A549 (cell line): ENCODE data around the gene BABAM2. TPM values are rescaled to one million over a fixed set of nuclear protein-coding genes. Genes with fewer than 3 reads are reported as not detected.

Experiments used
- ATAC-seq, 2 experiments: fragments of 200-7000 bp in 1 of 2; fragments of >200 bp in 1 of 2; cut with Nextera tagmentation in 1 of 2; cut with Tn5 transposase in 1 of 2; 3 replicates each; pipeline versions ENCODE4 v1.8.0 to v1.9.1; 2018 to 2020; ENCODE audit warnings: mild to moderate bottlenecking in 1 of 2, moderate library complexity in 1 of 2
- CTCF ChIA-PET: fragments of 300-600 bp; sonication (Branson Sonifier 250); formaldehyde crosslinking; extraction: SDS; loops from one replicate; lab custom pipeline; 2021; ENCODE audit warnings: antibody characterized with exemption, inconsistent platforms; lab: Yijun Ruan, JAX
- POLR2A ChIA-PET: fragments of 350-600 bp; formaldehyde crosslinking; extraction: SDS; loops from one replicate; lab custom pipeline; 2021; ENCODE audit warnings: antibody characterized with exemption, inconsistent platforms; lab: Yijun Ruan, JAX
- DNase-seq, 2 experiments: peaks; one replicate each; pipeline versions ENCODE4 v3.0.0 to v3.0.0-alpha.2; 2011 to 2016; ENCODE audit warnings: low read depth in 1 of 2, low spot score in 1 of 2
- FAIRE-seq: peaks from 2 replicates; lab custom pipeline; 2011; peaks lifted over from hg19 to GRCh38; lab: Jason Lieb, UNC
- H3K27ac ChIP-seq, 2 experiments: fragments of >200 bp; sonication (Bioruptor Twin); formaldehyde crosslinking; 3 replicates each; pipeline ENCODE4 v1.5.1; 2016 to 2017
- H3K4me1 ChIP-seq: fragments of >200 bp; sonication (Bioruptor Twin); formaldehyde crosslinking; 3 replicates; pipeline ENCODE4 v1.6.1; 2016
- H3K4me2 ChIP-seq: fragments of >200 bp; sonication (Bioruptor Twin); formaldehyde crosslinking; 3 replicates; pipeline ENCODE4 v1.6.1; 2016
- H3K4me3 ChIP-seq: fragments of >200 bp; sonication (Bioruptor Twin); formaldehyde crosslinking; 3 replicates; pipeline ENCODE4 v1.5.1; 2016
- H3K9me3 ChIP-seq: fragments of >200 bp; sonication (Bioruptor Twin); formaldehyde crosslinking; 3 replicates; pipeline ENCODE4 v1.6.1; 2016
- ATOH8 ChIP-seq: fragments of 250-450 bp; sonication (Bioruptor Pico); IDR thresholded peaks from 2 replicates; pipeline ENCODE4 v1.5.0; 2020; ENCODE audit warnings: low read depth, mild to moderate bottlenecking, moderate library complexity
- EHF ChIP-seq: fragments of 250-450 bp; sonication (Bioruptor Pico); IDR thresholded peaks from 2 replicates; pipeline ENCODE4 v1.5.0; 2020; ENCODE audit warnings: mild to moderate bottlenecking
- ESRRA ChIP-seq: fragments of 150-350 bp; IDR thresholded peaks from 2 replicates; pipeline ENCODE4 v1.6.1; 2014; ENCODE audit warnings: mild to moderate bottlenecking, low read length, borderline replicate concordance
- FOSB ChIP-seq: fragments of 250-450 bp; sonication (Bioruptor Pico); IDR thresholded peaks from 2 replicates; pipeline ENCODE4 v1.5.0; 2020; ENCODE audit warnings: mild to moderate bottlenecking, moderate library complexity
- HES2 ChIP-seq: fragments of >200 bp; sonication (Bioruptor Twin); formaldehyde crosslinking; IDR thresholded peaks from 2 replicates; pipeline ENCODE4 v1.6.1; 2016
- HOXA7 ChIP-seq: fragments of 250-450 bp; sonication (Bioruptor Pico); IDR thresholded peaks from 2 replicates; pipeline ENCODE4 v1.5.0; 2020; ENCODE audit warnings: mild to moderate bottlenecking, moderate library complexity
- KDM5A ChIP-seq: fragments of 200-600 bp; sonication (generic); IDR thresholded peaks from 2 replicates; pipeline ENCODE4 v1.6.1; 2016; ENCODE audit warnings: antibody characterized with exemption, mild to moderate bottlenecking
- MAZ ChIP-seq: fragments of 150-350 bp; IDR thresholded peaks from 2 replicates; pipeline ENCODE4 v1.6.1; 2014; ENCODE audit warnings: antibody characterized with exemption, low read depth, low read length, borderline replicate concordance
- POLR2AphosphoS2 ChIP-seq: conservative IDR thresholded peaks from 2 replicates; pipeline ENCODE4 v1.6.1; 2012; ENCODE audit warnings: low read length, improper control_type of control experiment, inconsistent platforms
- REST ChIP-seq: fragments of 200-600 bp; sonication (generic); IDR thresholded peaks from 2 replicates; pipeline ENCODE4 v1.6.1; 2016; ENCODE audit warnings: antibody characterized with exemption, mild to moderate bottlenecking, moderate library complexity
- RFX5 ChIP-seq: fragments of 450-650 bp; IDR thresholded peaks from 2 replicates; pipeline ENCODE4 v1.7.1; 2014; ENCODE audit warnings: antibody characterized with exemption, mild to moderate bottlenecking, moderate library complexity
- SMC3 ChIP-seq: fragments of >200 bp; sonication (Bioruptor Twin); formaldehyde crosslinking; IDR thresholded peaks from 3 replicates; pipeline ENCODE4 v1.6.1; 2018; ENCODE audit warnings: inconsistent platforms
- TP53 ChIP-seq: fragments of 250-450 bp; sonication (Bioruptor Pico); IDR thresholded peaks from 2 replicates; pipeline ENCODE4 v1.5.0; 2021; ENCODE audit warnings: mild to moderate bottlenecking, moderate library complexity
- ZFP36 ChIP-seq: fragments of 450-650 bp; IDR thresholded peaks from 2 replicates; pipeline ENCODE4 v1.6.1; 2014; ENCODE audit warnings: borderline replicate concordance; ENCODE audit not compliant: partially characterized antibody
- WGBS: methylation state at CpG from one replicate; pipeline ENCODE4 v1.1.6; 2017; ENCODE audit errors: missing lambda C conversion rate; 5-methylcytosine and 5-hydroxymethylcytosine counted together
- polyA plus RNA-seq, 4 experiments: library from polyadenylated mRNA; depleted of rRNA in 3 of 4; stranded (reverse); fragments of >200 nt; fragmentation: RNase III in 1 of 4; extraction: RNeasy Plus Mini Kit Qiagen cat#74134 plus additional on column Dnase treatment in 1 of 4; gene quantifications; 2 replicates in 3 of 4; 3 replicates in 1 of 4; pipeline ENCODE4 v1.2.3, GENCODE V29; 2011 to 2017
- TF ChIP-seq, protein P1 (sequence below): fragments of 450-650 bp; IDR thresholded peaks from 2 replicates; pipeline ENCODE4 v1.6.1; 2014; ENCODE audit warnings: antibody characterized with exemption
- TF ChIP-seq, protein P2 (sequence below): fragments of 150-350 bp; IDR thresholded peaks from 2 replicates; pipeline ENCODE4 v1.6.1; 2014; ENCODE audit warnings: low read depth, mild to moderate bottlenecking, low read length
- TF ChIP-seq, protein P3 (sequence below): fragments of >200 bp; sonication (Bioruptor Twin); formaldehyde crosslinking; IDR thresholded peaks from 3 replicates; pipeline ENCODE4 v1.5.1; 2016

Gene BABAM2
- polyA plus RNA-seq, 2 of the 4 experiments (the other 2 are of a cell fraction), result 53.7 to 78.4 TPM

DNA sequence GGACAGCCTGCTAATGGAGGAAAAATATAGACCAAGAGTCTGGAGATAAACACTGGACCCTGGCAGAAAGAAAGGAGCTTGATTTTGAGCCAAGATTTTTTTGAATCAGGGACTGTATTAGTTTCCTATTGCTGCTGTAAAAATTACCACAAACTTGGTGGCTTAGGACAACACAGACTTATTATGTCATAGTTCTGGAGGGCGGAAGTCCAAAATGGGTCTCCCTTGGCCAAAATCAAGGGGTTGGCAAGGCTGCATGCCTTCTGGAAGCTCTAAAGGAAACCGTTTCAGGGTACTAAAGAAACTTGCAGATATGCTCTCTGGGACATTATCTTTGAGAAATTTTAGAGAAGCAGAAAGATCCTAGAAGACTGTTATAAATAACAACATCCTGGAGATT lies 140.1 kb downstream of the BABAM2 start:
- ChIA-PET CTCF (interaction anchor here (1.0 to 1.2 kb wide), 3 partner anchors 8 to 62 kb away, joined by 3 to 5 read pairs (median 3); no protein-coding TSS in a partner anchor), POLR2A (no interaction called here)
- WGBS, result 84% methylated on average over 2 of the region's 2 CpGs
- no peak for FAIRE-seq
- no peak for ATAC-seq
- Histone ChIP-seq H3K9me3 (no peaks in the 10 kb centered on the region), H3K27ac (no peak overlapping the region), H3K4me2 (no peak overlapping the region), H3K4me1 (0 out of 3 replicates have a peak, but pooled peaks cover 3% of the 10 kb centered on the region), H3K4me3 (no peak overlapping the region)
- no peak for TF ChIP-seq HOXA7 (CRISPR knock-in tag)
- DNase-seq, result no peak

DNA sequence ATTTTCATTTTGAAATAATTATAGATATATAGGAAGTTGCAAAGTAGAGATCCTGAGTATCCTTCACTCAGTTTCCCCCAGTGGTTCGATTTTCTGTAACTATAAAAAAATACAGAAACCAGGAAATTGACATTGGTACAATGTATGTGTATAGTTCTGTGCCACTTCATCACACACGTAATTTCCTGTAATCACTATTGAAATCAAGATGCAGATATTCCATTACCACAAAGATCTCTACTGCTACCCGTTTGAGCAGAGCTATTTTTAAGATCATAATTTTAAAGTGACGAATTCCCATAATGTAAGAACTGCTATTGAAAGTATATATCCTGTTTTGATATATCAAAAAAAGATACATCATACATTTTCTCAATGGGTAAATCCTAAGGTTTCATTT lies 142.3 kb downstream of the BABAM2 start:
- no peak overlapping the region for H3K27ac ChIP-seq
- WGBS, result 74% methylated on average over 4 of the region's 4 CpGs
- no peak for TF ChIP-seq ESRRA
- no peak for TF ChIP-seq EHF (CRISPR knock-in tag)
- TF ChIP-seq ZFP36, result no peak
- no peak for TF ChIP-seq MAZ
- no peak for TF ChIP-seq ATOH8 (CRISPR knock-in tag)
- no peak for TF ChIP-seq HES2
- no peak for TF ChIP-seq REST
- TF ChIP-seq, protein P1, sequence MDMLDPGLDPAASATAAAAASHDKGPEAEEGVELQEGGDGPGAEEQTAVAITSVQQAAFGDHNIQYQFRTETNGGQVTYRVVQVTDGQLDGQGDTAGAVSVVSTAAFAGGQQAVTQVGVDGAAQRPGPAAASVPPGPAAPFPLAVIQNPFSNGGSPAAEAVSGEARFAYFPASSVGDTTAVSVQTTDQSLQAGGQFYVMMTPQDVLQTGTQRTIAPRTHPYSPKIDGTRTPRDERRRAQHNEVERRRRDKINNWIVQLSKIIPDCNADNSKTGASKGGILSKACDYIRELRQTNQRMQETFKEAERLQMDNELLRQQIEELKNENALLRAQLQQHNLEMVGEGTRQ, result no peak
- no peak for TF ChIP-seq POLR2AphosphoS2
- TF ChIP-seq TP53 (CRISPR knock-in tag), result no peak
- no peak for TF ChIP-seq KDM5A
- TF ChIP-seq, protein P2, sequence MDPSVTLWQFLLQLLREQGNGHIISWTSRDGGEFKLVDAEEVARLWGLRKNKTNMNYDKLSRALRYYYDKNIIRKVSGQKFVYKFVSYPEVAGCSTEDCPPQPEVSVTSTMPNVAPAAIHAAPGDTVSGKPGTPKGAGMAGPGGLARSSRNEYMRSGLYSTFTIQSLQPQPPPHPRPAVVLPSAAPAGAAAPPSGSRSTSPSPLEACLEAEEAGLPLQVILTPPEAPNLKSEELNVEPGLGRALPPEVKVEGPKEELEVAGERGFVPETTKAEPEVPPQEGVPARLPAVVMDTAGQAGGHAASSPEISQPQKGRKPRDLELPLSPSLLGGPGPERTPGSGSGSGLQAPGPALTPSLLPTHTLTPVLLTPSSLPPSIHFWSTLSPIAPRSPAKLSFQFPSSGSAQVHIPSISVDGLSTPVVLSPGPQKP, result no peak
- TF ChIP-seq, protein P3, sequence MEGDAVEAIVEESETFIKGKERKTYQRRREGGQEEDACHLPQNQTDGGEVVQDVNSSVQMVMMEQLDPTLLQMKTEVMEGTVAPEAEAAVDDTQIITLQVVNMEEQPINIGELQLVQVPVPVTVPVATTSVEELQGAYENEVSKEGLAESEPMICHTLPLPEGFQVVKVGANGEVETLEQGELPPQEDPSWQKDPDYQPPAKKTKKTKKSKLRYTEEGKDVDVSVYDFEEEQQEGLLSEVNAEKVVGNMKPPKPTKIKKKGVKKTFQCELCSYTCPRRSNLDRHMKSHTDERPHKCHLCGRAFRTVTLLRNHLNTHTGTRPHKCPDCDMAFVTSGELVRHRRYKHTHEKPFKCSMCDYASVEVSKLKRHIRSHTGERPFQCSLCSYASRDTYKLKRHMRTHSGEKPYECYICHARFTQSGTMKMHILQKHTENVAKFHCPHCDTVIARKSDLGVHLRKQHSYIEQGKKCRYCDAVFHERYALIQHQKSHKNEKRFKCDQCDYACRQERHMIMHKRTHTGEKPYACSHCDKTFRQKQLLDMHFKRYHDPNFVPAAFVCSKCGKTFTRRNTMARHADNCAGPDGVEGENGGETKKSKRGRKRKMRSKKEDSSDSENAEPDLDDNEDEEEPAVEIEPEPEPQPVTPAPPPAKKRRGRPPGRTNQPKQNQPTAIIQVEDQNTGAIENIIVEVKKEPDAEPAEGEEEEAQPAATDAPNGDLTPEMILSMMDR, result no peak
- TF ChIP-seq SMC3, result no peak
- no peak for TF ChIP-seq RFX5
- TF ChIP-seq FOSB (CRISPR knock-in tag), result no peak
- no peak for FAIRE-seq
- no peak for ATAC-seq
- DNase-seq, result no peak
- ChIA-PET POLR2A (no interaction called here), CTCF (interaction anchor here (1.6 kb wide), 1 partner anchor 123 kb away, joined by 3 read pairs; no protein-coding TSS in a partner anchor)
- H3K4me3 ChIP-seq, result no peak overlapping the region
- no peaks in the 10 kb centered on the region for H3K9me3 ChIP-seq
- H3K4me2 ChIP-seq, result no peak overlapping the region
- H3K4me1 ChIP-seq, result peaks cover 7% of the 10 kb centered on the region; the same call in 1 of the 3 replicates
